HCT116 (cell line): ENCODE data around the gene ARHGAP10. TPM values are rescaled to one million over a fixed set of nuclear protein-coding genes. Genes with fewer than 3 reads are reported as not detected.

Source experiments
- ATAC-seq: fragments of 200-7000 bp; cut with Tn5 transposase; 2 replicates; pipeline ENCODE4 v1.9.1; 2020; ENCODE audit warnings: mild to moderate bottlenecking, moderate library complexity
- BruUV-seq: library from RNA; stranded (reverse); fragments of 400-500 nt; replicated peaks from 2 replicates; lab custom pipeline; 2021; lab: Mats Ljungman, UMichigan
- CTCF ChIA-PET: fragments of 300-600 bp; sonication (Branson Sonifier 250); formaldehyde crosslinking; loops from one replicate; lab custom pipeline; 2021; ENCODE audit warnings: antibody characterized with exemption; lab: Charles Lee
- POLR2A ChIA-PET: fragments of 300-600, 350-600 bp; sonication (Branson Sonifier 250); formaldehyde crosslinking; loops from one replicate; lab custom pipeline; 2021; ENCODE audit warnings: antibody characterized with exemption; lab: Charles Lee
- RAD21 ChIA-PET, 2 experiments: fragments of 300-600 bp; sonication (Branson Sonifier 250); formaldehyde crosslinking; loops; one replicate each; lab custom pipeline; 2023; ENCODE audit warnings: low total read pairs in 2 of 2; ENCODE audit not compliant: uncharacterized antibody in 2 of 2, unreplicated experiment in 2 of 2, low non-redundant PET in 1 of 2; lab: Charles Lee
- DNase-seq: peaks from one replicate; pipeline ENCODE4 v3.0.0-alpha.2; 2010; ENCODE audit warnings: low read depth, low spot score
- H2AFZ ChIP-seq: fragments of 200-600 bp; shearing (Covaris generic), sonication (generic); 2 replicates; pipeline ENCODE4 v1.6.1; 2017; ENCODE audit warnings: low read depth, mixed run types, mixed read lengths, antibody characterized with exemption, low read length; ENCODE audit not compliant: poor library complexity, severe bottlenecking
- H3K27ac ChIP-seq: 2 replicates; pipeline ENCODE4 v1.5.1; 2012; ENCODE audit warnings: low read depth, low read length
- H3K27me3 ChIP-seq: fragments of 200-600 bp; sonication (generic); 2 replicates; pipeline ENCODE4 v1.6.1; 2016; ENCODE audit warnings: mixed run types, low read length, mixed read lengths; ENCODE audit not compliant: insufficient read depth
- H3K36me3 ChIP-seq, 2 experiments: fragments of 200-500 bp in 1 of 2; fragments of 200-600 bp in 1 of 2; sonication (Bioruptor generic) in 1 of 2; sonication (generic) in 1 of 2; 2 replicates each; pipeline versions ENCODE4 v1.5.1 to v1.6.1; 2014 to 2016; ENCODE audit warnings: low read length in 2 of 2, inconsistent platforms in 1 of 2, mixed read lengths in 1 of 2, mixed run types in 1 of 2; ENCODE audit not compliant: insufficient read depth in 2 of 2, control insufficient read depth in 1 of 2
- H3K4me1 ChIP-seq, 2 experiments: fragments of 200-600 bp in 1 of 2; sonication (generic) in 1 of 2; 2 replicates each; pipeline versions ENCODE4 v1.5.1 to v1.6.1; 2012 to 2017; ENCODE audit warnings: low read length in 2 of 2, inconsistent platforms in 1 of 2, mild to moderate bottlenecking in 1 of 2, mixed read lengths in 1 of 2, mixed run types in 1 of 2, moderate library complexity in 1 of 2; ENCODE audit not compliant: insufficient read depth in 2 of 2, control insufficient read depth in 1 of 2
- H3K4me2 ChIP-seq: fragments of 200-600 bp; sonication (generic); 2 replicates; pipeline ENCODE4 v1.6.1; 2017; ENCODE audit warnings: mixed run types, low read length, mixed read lengths
- H3K4me3 ChIP-seq, 2 experiments: fragments of 200-600 bp in 1 of 2; sonication (generic) in 1 of 2; replicated peaks in 1 of 2; 2 replicates each; pipeline ENCODE4 v1.5.1; 2011 to 2016; ENCODE audit warnings: low read length in 2 of 2, control low read depth in 1 of 2, low read depth in 1 of 2, mild to moderate bottlenecking in 1 of 2, mixed read lengths in 1 of 2, mixed run types in 1 of 2
- H3K79me2 ChIP-seq: fragments of 200-600 bp; sonication (generic); 2 replicates; pipeline ENCODE4 v1.6.1; 2017; ENCODE audit warnings: mild to moderate bottlenecking, mixed run types, low read length, moderate library complexity, mixed read lengths; ENCODE audit not compliant: insufficient read depth
- H3K9ac ChIP-seq: fragments of 200-600 bp; sonication (generic); 2 replicates; pipeline ENCODE4 v1.6.1; 2016; ENCODE audit warnings: low read length, mixed read lengths
- H3K9me2 ChIP-seq: fragments of 200-600 bp; sonication (generic), shearing (Covaris generic); 2 replicates; pipeline ENCODE4 v1.6.1; 2017; ENCODE audit warnings: mixed run types, mild to moderate bottlenecking, moderate library complexity; ENCODE audit not compliant: insufficient read depth
- H3K9me3 ChIP-seq, 2 experiments: fragments of 200-500 bp in 1 of 2; fragments of 200-600 bp in 1 of 2; sonication (Bioruptor generic) in 1 of 2; sonication (generic) in 1 of 2; 2 replicates each; pipeline ENCODE4 v1.6.1; 2014 to 2017; ENCODE audit warnings: low read length in 2 of 2, mixed read lengths in 2 of 2, inconsistent platforms in 1 of 2, low read depth in 1 of 2, mild to moderate bottlenecking in 1 of 2, mixed run types in 1 of 2, moderate library complexity in 1 of 2; ENCODE audit not compliant: control insufficient read depth in 1 of 2, insufficient read depth in 1 of 2
- H4K20me1 ChIP-seq: fragments of 200-600 bp; sonication (generic), shearing (Covaris generic); 2 replicates; pipeline ENCODE4 v1.6.1; 2017; ENCODE audit warnings: mixed run types, mild to moderate bottlenecking, moderate library complexity; ENCODE audit not compliant: insufficient read depth
- EGR1 ChIP-seq: IDR thresholded peaks from 2 replicates; pipeline ENCODE4 v1.6.1; 2012; ENCODE audit warnings: low read depth
- ELF1 ChIP-seq: IDR thresholded peaks from 2 replicates; pipeline ENCODE4 v1.6.1; 2012; ENCODE audit warnings: low read depth, borderline replicate concordance
- EZH2 ChIP-seq: fragments of 200-600 bp; sonication (generic); IDR thresholded peaks from 2 replicates; pipeline ENCODE4 v1.6.1; 2017; ENCODE audit warnings: antibody characterized with exemption, mixed run types
- REST ChIP-seq: IDR thresholded peaks from 2 replicates; pipeline ENCODE4 v1.6.1; 2012; ENCODE audit warnings: low read depth
- TCF7L2 ChIP-seq: IDR thresholded peaks from 2 replicates; pipeline ENCODE4 v1.7.0; 2011; ENCODE audit warnings: borderline replicate concordance, inconsistent platforms; ENCODE audit not compliant: insufficient read depth, insufficient read length; ENCODE audit errors: extremely low read depth
- ZBTB33 ChIP-seq: IDR thresholded peaks from 2 replicates; pipeline ENCODE4 v1.6.1; 2011; ENCODE audit warnings: mild to moderate bottlenecking, low read length, moderate library complexity; ENCODE audit not compliant: insufficient replicate concordance; ENCODE audit errors: extremely low read depth
- intact Hi-C: fragments of 100-400 bp; cut with micrococcal nuclease; formaldehyde crosslinking; loops from 2 replicates; pipeline ENCODE4 v1.10.0; 2022
- total RNA-seq: library from RNA; stranded (reverse); gene quantifications from one replicate; pipeline ENCODE4 v1.2.1, GENCODE V29; 2021; ENCODE audit not compliant: unreplicated experiment
- TF ChIP-seq, protein P1 (sequence below), 3 experiments: fragments of 200-600 bp in 1 of 3; sonication (generic) in 1 of 3; IDR thresholded peaks in 2 of 3; conservative IDR thresholded peaks in 1 of 3; 2 replicates each; pipeline ENCODE4 v1.5.1; 2012 to 2017; ENCODE audit warnings: low read depth in 2 of 3, low read length in 2 of 3, antibody characterized with exemption in 1 of 3, borderline replicate concordance in 1 of 3, control low read depth in 1 of 3, mild to moderate bottlenecking in 1 of 3, mixed read lengths in 1 of 3, mixed run types in 1 of 3, moderate library complexity in 1 of 3; ENCODE audit not compliant: insufficient read depth in 1 of 3

Gene ARHGAP10
- total RNA-seq, 1 experiment from 2014 or later: 24.7 TPM

DNA sequence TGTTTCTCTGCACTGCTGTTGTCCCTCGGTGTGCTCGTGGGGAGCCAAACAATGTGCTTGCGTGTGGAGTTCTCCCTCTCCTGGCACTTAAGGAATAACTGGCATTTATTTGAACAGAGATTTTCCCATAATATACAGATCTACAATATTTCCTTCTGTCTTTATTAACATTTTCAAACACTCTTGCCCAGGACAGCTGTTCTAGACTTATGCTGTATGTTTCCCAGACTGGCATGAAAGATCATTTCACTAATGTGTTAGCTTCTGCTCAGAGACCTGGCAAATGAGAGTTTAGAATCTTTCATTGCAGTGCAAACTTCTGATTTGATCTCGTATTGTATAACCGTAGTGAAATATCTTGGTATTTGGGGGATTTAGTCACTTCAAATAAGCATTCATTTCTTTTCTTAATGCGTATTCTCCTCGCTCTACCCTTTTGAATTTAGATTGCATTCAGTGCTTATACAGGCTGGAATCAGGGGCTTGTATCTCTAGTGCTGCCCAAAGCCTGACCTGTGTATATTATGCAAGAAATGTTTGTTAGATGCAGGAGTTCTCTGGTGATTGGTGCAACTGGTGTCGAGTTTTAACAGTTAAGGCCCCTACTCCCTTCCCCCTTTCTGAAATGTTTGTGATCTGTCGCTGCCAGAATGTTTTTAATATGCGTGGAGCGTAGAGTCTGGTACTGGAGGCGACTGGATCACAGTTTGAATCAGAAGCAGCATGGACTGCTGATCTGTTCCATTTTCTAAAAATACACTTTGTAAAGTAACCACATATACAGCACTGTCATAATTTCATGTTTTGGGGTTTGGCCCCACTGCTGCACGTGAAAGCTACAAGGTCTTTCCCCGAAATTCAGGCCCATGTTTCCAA lies 326.3 kb downstream of the ARHGAP10 start (continued):
- TF ChIP-seq ZBTB33: no peak
- TF ChIP-seq, all 23 proteins: peak for 0

- Histone ChIP-seq H3K27ac (no peak overlapping the region), H3K9me3 (no peaks in the 10 kb centered on the region), H3K79me2 (no peaks in the 10 kb centered on the region), H3K27me3 (no peaks in the 10 kb centered on the region), H3K9ac (no peak overlapping the region), H2AFZ (no peak overlapping the region), H3K9me2 (no peaks in the 10 kb centered on the region), H4K20me1 (no peaks in the 10 kb centered on the region), H3K36me3 (no peaks in the 10 kb centered on the region), H3K4me2 (no peak overlapping the region), H3K4me3 (no peak overlapping the region), H3K4me1 (peaks cover 0 to 10% of the 10 kb centered on the region in 2 experiments; a peak in 2 of 4 replicates)
- TF ChIP-seq EGR1 (no peak), EZH2 (no peak), REST (no peak), TCF7L2 (no peak), ELF1 (no peak), ZBTB33 (no peak)
- TF ChIP-seq, protein P1, sequence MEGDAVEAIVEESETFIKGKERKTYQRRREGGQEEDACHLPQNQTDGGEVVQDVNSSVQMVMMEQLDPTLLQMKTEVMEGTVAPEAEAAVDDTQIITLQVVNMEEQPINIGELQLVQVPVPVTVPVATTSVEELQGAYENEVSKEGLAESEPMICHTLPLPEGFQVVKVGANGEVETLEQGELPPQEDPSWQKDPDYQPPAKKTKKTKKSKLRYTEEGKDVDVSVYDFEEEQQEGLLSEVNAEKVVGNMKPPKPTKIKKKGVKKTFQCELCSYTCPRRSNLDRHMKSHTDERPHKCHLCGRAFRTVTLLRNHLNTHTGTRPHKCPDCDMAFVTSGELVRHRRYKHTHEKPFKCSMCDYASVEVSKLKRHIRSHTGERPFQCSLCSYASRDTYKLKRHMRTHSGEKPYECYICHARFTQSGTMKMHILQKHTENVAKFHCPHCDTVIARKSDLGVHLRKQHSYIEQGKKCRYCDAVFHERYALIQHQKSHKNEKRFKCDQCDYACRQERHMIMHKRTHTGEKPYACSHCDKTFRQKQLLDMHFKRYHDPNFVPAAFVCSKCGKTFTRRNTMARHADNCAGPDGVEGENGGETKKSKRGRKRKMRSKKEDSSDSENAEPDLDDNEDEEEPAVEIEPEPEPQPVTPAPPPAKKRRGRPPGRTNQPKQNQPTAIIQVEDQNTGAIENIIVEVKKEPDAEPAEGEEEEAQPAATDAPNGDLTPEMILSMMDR (IDR thresholded peaks at IDR 0.05 in 2 of 3, conservative IDR thresholded peaks at IDR 0.05 in 1 of 3; ENCODE audit: borderline replicate concordance in 1 of 3, insufficient read depth in 1 of 3, low read depth in 2 of 3, low read length in 2 of 3): no peak
- intact Hi-C loops: no loop called here
- ChIA-PET CTCF (no interaction called here), RAD21 (no interaction called here), POLR2A (no interaction called here)
- no TSS peak for BruUV-seq
- DNase-seq (no peak), ATAC-seq (no peak)
Observed at GRCh38 chr4:148059617-148060180, 327.8 kb downstream of the ARHGAP10 start.
